ENCODE data around the gene NUP214. TPM values are rescaled to one million over a fixed set of nuclear protein-coding genes. Genes with fewer than 3 reads are reported as not detected.
A peak's percentile ranks its signal among the peaks of the same experiment; 100 is the strongest.
"Not testable (repeated sequence)": the region's sequence is repeated elsewhere in the genome, so short reads cannot be mapped to it uniquely, and the experiment has no call there.

Gene NUP214
- total RNA-seq, 1 experiment from 2014 or later: 11.9 TPM

GRCh38 chr9:131180454-131180853, 55.1 kb downstream of the NUP214 start:
- DNase-seq (ENCODE audit: low spot score): no peak

GRCh38 chr9:131181091-131181681, 55.8 kb downstream of the NUP214 start:
- DNase-seq (ENCODE audit: low spot score): no peak
- in situ Hi-C loops (cut with HindIII; ENCODE audit: low sequenced_read_pairs): no loop called here

More at GRCh38 chr9:131180454-131180853, 55.1 kb downstream of the NUP214 start:
- in situ Hi-C loops (cut with HindIII; ENCODE audit: low sequenced_read_pairs): no loop called here

- DNase-seq (ENCODE audit: low spot score): no peak
- in situ Hi-C loops (cut with HindIII; ENCODE audit: low sequenced_read_pairs): no loop called here
Observed at GRCh38 chr9:131185924-131186323, 60.5 kb downstream of the NUP214 start.

GRCh38 chr9:131186622-131187021, 61.2 kb downstream of the NUP214 start:
- in situ Hi-C loops (cut with HindIII; ENCODE audit: low sequenced_read_pairs): no loop called here
- DNase-seq (ENCODE audit: low spot score): no peak

- in situ Hi-C loops (cut with HindIII; ENCODE audit: low sequenced_read_pairs): no loop called here
- DNase-seq (ENCODE audit: low spot score): no peak
Observed at GRCh38 chr9:131187957-131188356, 62.6 kb downstream of the NUP214 start.

- in situ Hi-C loops (cut with HindIII; ENCODE audit: low sequenced_read_pairs): no loop called here
- no peak for DNase-seq (ENCODE audit: low spot score)
Observed at GRCh38 chr9:131188976-131189375, 63.6 kb downstream of the NUP214 start.

- in situ Hi-C loops (cut with HindIII; ENCODE audit: low sequenced_read_pairs): no loop called here
Observed at GRCh38 chr9:131190191-131190590, 64.8 kb downstream of the NUP214 start.

GRCh38 chr9:131191032-131191431, 65.6 kb downstream of the NUP214 start:
- in situ Hi-C loops (cut with HindIII; ENCODE audit: low sequenced_read_pairs); DNase-seq (ENCODE audit: low spot score): not testable (repeated sequence)

More at GRCh38 chr9:131190191-131190590, 64.8 kb downstream of the NUP214 start:
- no peak for DNase-seq (ENCODE audit: low spot score)

GRCh38 chr9:131191857-131192256, 66.5 kb downstream of the NUP214 start:
- in situ Hi-C loops (cut with HindIII; ENCODE audit: low sequenced_read_pairs): no loop called here
- DNase-seq (ENCODE audit: low spot score): no peak

- no peak for DNase-seq (ENCODE audit: low spot score)
- in situ Hi-C loops (cut with HindIII; ENCODE audit: low sequenced_read_pairs): no loop called here
Observed at GRCh38 chr9:131193051-131193450, 67.7 kb downstream of the NUP214 start.

GRCh38 chr9:131194762-131195161, 69.4 kb downstream of the NUP214 start:
- in situ Hi-C loops (cut with HindIII; ENCODE audit: low sequenced_read_pairs): no loop called here
- DNase-seq (ENCODE audit: low spot score): no peak

- in situ Hi-C loops (cut with HindIII; ENCODE audit: low sequenced_read_pairs): no loop called here
- no peak for DNase-seq (ENCODE audit: low spot score)
Observed at GRCh38 chr9:131197160-131197911, 72.0 kb downstream of the NUP214 start.

GRCh38 chr9:131198041-131198715, 72.8 kb downstream of the NUP214 start:
- in situ Hi-C loops (cut with HindIII; ENCODE audit: low sequenced_read_pairs): no loop called here
- DNase-seq (ENCODE audit: low spot score): no peak

- in situ Hi-C loops (cut with HindIII; ENCODE audit: low sequenced_read_pairs): no loop called here
- no peak for DNase-seq (ENCODE audit: low spot score)
Observed at GRCh38 chr9:131201856-131202255, 76.5 kb downstream of the NUP214 start.

- in situ Hi-C loops (cut with HindIII; ENCODE audit: low sequenced_read_pairs): no loop called here
- no peak for DNase-seq (ENCODE audit: low spot score)
Observed at GRCh38 chr9:131203431-131204218, 78.2 kb downstream of the NUP214 start.

GRCh38 chr9:131204285-131204684, 78.9 kb downstream of the NUP214 start:
- in situ Hi-C loops (cut with HindIII; ENCODE audit: low sequenced_read_pairs): no loop called here
- no peak for DNase-seq (ENCODE audit: low spot score)

- in situ Hi-C loops (cut with HindIII; ENCODE audit: low sequenced_read_pairs): no loop called here
- no peak for DNase-seq (ENCODE audit: low spot score)
Observed at GRCh38 chr9:131206495-131206894, 81.1 kb downstream of the NUP214 start.

- in situ Hi-C loops (cut with HindIII; ENCODE audit: low sequenced_read_pairs): not testable (repeated sequence)
Observed at GRCh38 chr9:131211920-131212319, 86.5 kb downstream of the NUP214 start.

GRCh38 chr9:131214286-131214856, 89.0 kb downstream of the NUP214 start:
- in situ Hi-C loops (cut with HindIII; ENCODE audit: low sequenced_read_pairs): no loop called here
- peak; percentile 10 for DNase-seq (ENCODE audit: low spot score)

More at GRCh38 chr9:131211920-131212319, 86.5 kb downstream of the NUP214 start:
- not testable (repeated sequence) for DNase-seq (ENCODE audit: low spot score)
